SK-MEL-5 (cell line): ENCODE measurements around the gene ZNF184. TPM values are rescaled to one million over a fixed set of nuclear protein-coding genes. Genes with fewer than 3 reads are reported as not detected.

Experiments
- DNase-seq: peaks from one replicate; pipeline ENCODE4 v3.0.0-alpha.2; 2016; ENCODE audit warnings: low read depth, low spot score
- in situ Hi-C: cut with HindIII; loops from 2 replicates; pipeline ENCODE4 v1.10.0; 2016; ENCODE audit warnings: low sequenced_read_pairs, high pct_unique_total_duplicates, low pct_unique_long_range_greater_than_20kb
- polyA plus RNA-seq, 2 experiments: library from polyadenylated mRNA; depleted of rRNA; stranded (reverse); fragments of >200 nt; gene quantifications; 2 replicates each; pipeline ENCODE4 v1.2.3, GENCODE V29; 2015
- total RNA-seq: library from RNA; depleted of rRNA; stranded (reverse); fragments of >200 nt; shearing (Covaris generic); gene quantifications from 2 replicates; pipeline ENCODE4 v1.2.3, GENCODE V29; 2014; rRNA removed

Gene ZNF184
- total RNA-seq, result 16.4 and 16.6 TPM in 2 replicates
- 3.5 and 4.0 TPM in 2 replicates for polyA plus RNA-seq (2015; cell fraction: cytosol; rRNA removed)
- polyA plus RNA-seq (2015; cell fraction: nucleus; rRNA removed), result 7.9 and 8.0 TPM in 2 replicates

- peak; percentile 99 for DNase-seq
- in situ Hi-C loops, result no loop called here
Measured at GRCh38 chr6:27472617-27473400, at the start of gene ZNF184. TSS of gene ZNF184 (minus strand) at chr6:27473105. CDS start at chr6:27472294, 811 bp downstream.

- peak; percentile 97 for DNase-seq
- in situ Hi-C loops, result no loop called here
Measured at GRCh38 chr6:27518881-27519795, 46.2 kb upstream of the ZNF184 start.

GRCh38 chr6:27517928-27518787 is 45.3 kb upstream of the ZNF184 start:
- in situ Hi-C loops, result no loop called here
- peak; percentile 59 for DNase-seq

- no peak for DNase-seq
- in situ Hi-C loops, result no loop called here
Measured at GRCh38 chr6:27517238-27517637, 44.3 kb upstream of the ZNF184 start.

GRCh38 chr6:27514906-27515495 is 42.1 kb upstream of the ZNF184 start:
- in situ Hi-C loops, result no loop called here
- DNase-seq, result no peak

GRCh38 chr6:27512525-27512924 is 39.6 kb upstream of the ZNF184 start:
- DNase-seq, result no peak
- in situ Hi-C loops, result no loop called here

- in situ Hi-C loops, result loop anchor here (10.0 kb wide), 1 partner anchor 98 kb away; no protein-coding TSS in a partner anchor
- no peak for DNase-seq
Measured at GRCh38 chr6:27507041-27507956, 34.4 kb upstream of the ZNF184 start.

- in situ Hi-C loops, result loop anchor here (10.0 kb wide), 1 partner anchor 99 kb away; no protein-coding TSS in a partner anchor
- peak; percentile 93 for DNase-seq
Measured at GRCh38 chr6:27505209-27506027, 32.5 kb upstream of the ZNF184 start.

- in situ Hi-C loops, result loop anchor here (10.0 kb wide), 1 partner anchor 101 kb away; no protein-coding TSS in a partner anchor
- DNase-seq, result peak; percentile 89
Measured at GRCh38 chr6:27503436-27504030, 30.6 kb upstream of the ZNF184 start.

- peak; percentile 91 for DNase-seq
- in situ Hi-C loops, result loop anchor here (10.0 kb wide), 1 partner anchor 102 kb away; no protein-coding TSS in a partner anchor
Measured at GRCh38 chr6:27502508-27503435, 29.9 kb upstream of the ZNF184 start.

GRCh38 chr6:27501187-27501586 is 28.3 kb upstream of the ZNF184 start:
- DNase-seq, result no peak
- in situ Hi-C loops, result loop anchor here (10.0 kb wide), 1 partner anchor 104 kb away; no protein-coding TSS in a partner anchor

- in situ Hi-C loops, result loop anchor here (10.0 kb wide), 1 partner anchor 105 kb away; no protein-coding TSS in a partner anchor
- DNase-seq, result no peak
Measured at GRCh38 chr6:27500177-27500576, 27.3 kb upstream of the ZNF184 start.

GRCh38 chr6:27495386-27496135 is 22.7 kb upstream of the ZNF184 start:
- in situ Hi-C loops, result no loop called here
- peak; percentile 96 for DNase-seq
